ENCODE measurements around the gene GRIA4.

GRIA4 gene

GRCh38 chr11:105935791-105936190, 325.9 kb downstream of the GRIA4 start:
- no peaks in the 10 kb centered on the region for H3K27me3 ChIP-seq (ENCODE audit: low read depth, low read length)
- no peaks in the 10 kb centered on the region for H3K36me3 ChIP-seq (ENCODE audit: control insufficient read depth in 1 of 2, insufficient read depth in 2 of 2, low read length in 2 of 2)
- H3K9me3 ChIP-seq (ENCODE audit: control insufficient read depth in 1 of 2, low read length in 2 of 2): no peaks in the 10 kb centered on the region
- H3K4me3 ChIP-seq (ENCODE audit: low read depth in 1 of 2, low read length in 2 of 2): no peak overlapping the region
- peaks cover 0 to 5% of the 10 kb centered on the region in 2 donors for H3K4me1 ChIP-seq (ENCODE audit: control insufficient read depth in 1 of 2, insufficient read depth in 2 of 2, low read length in 2 of 2)
- H3K27ac ChIP-seq (ENCODE audit: low read length): no peak overlapping the region

- Histone ChIP-seq H3K4me3 (ENCODE audit: low read depth in 1 of 2, low read length in 2 of 2) (no peak overlapping the region), H3K27me3 (ENCODE audit: low read depth, low read length) (no peaks in the 10 kb centered on the region), H3K4me1 (ENCODE audit: control insufficient read depth in 1 of 2, insufficient read depth in 2 of 2, low read length in 2 of 2) (peaks cover 0 to 5% of the 10 kb centered on the region in 2 donors), H3K27ac (ENCODE audit: low read length) (no peak overlapping the region), H3K9me3 (ENCODE audit: control insufficient read depth in 1 of 2, low read length in 2 of 2) (no peaks in the 10 kb centered on the region), H3K36me3 (ENCODE audit: control insufficient read depth in 1 of 2, insufficient read depth in 2 of 2, low read length in 2 of 2) (no peaks in the 10 kb centered on the region)
Measured at GRCh38 chr11:105937331-105937730, 327.5 kb downstream of the GRIA4 start.

GRCh38 chr11:105937738-105938137, 327.9 kb downstream of the GRIA4 start:
- no peaks in the 10 kb centered on the region for H3K36me3 ChIP-seq (ENCODE audit: control insufficient read depth in 1 of 2, insufficient read depth in 2 of 2, low read length in 2 of 2)
- no peaks in the 10 kb centered on the region for H3K9me3 ChIP-seq (ENCODE audit: control insufficient read depth in 1 of 2, low read length in 2 of 2)
- no peak overlapping the region for H3K4me3 ChIP-seq (ENCODE audit: low read depth in 1 of 2, low read length in 2 of 2)
- no peaks in the 10 kb centered on the region for H3K27me3 ChIP-seq (ENCODE audit: low read depth, low read length)
- peaks cover 0 to 5% of the 10 kb centered on the region in 2 donors for H3K4me1 ChIP-seq (ENCODE audit: control insufficient read depth in 1 of 2, insufficient read depth in 2 of 2, low read length in 2 of 2)
- no peak overlapping the region for H3K27ac ChIP-seq (ENCODE audit: low read length)

- Histone ChIP-seq H3K9me3 (ENCODE audit: control insufficient read depth in 1 of 2, low read length in 2 of 2) (no peaks in the 10 kb centered on the region), H3K4me3 (ENCODE audit: low read depth in 1 of 2, low read length in 2 of 2) (no peak overlapping the region), H3K36me3 (ENCODE audit: control insufficient read depth in 1 of 2, insufficient read depth in 2 of 2, low read length in 2 of 2) (no peaks in the 10 kb centered on the region), H3K27me3 (ENCODE audit: low read depth, low read length) (no peaks in the 10 kb centered on the region), H3K4me1 (ENCODE audit: control insufficient read depth in 1 of 2, insufficient read depth in 2 of 2, low read length in 2 of 2) (no peaks in the 10 kb centered on the region), H3K27ac (ENCODE audit: low read length) (no peak overlapping the region)
Measured at GRCh38 chr11:105942921-105943320, 333.0 kb downstream of the GRIA4 start.

- Histone ChIP-seq H3K36me3 (ENCODE audit: control insufficient read depth in 1 of 2, insufficient read depth in 2 of 2, low read length in 2 of 2) (no peaks in the 10 kb centered on the region), H3K27ac (ENCODE audit: low read length) (no peak overlapping the region), H3K27me3 (ENCODE audit: low read depth, low read length) (no peaks in the 10 kb centered on the region), H3K9me3 (ENCODE audit: control insufficient read depth in 1 of 2, low read length in 2 of 2) (no peaks in the 10 kb centered on the region), H3K4me3 (ENCODE audit: low read depth in 1 of 2, low read length in 2 of 2) (no peak overlapping the region), H3K4me1 (ENCODE audit: control insufficient read depth in 1 of 2, insufficient read depth in 2 of 2, low read length in 2 of 2) (no peaks in the 10 kb centered on the region)
Measured at GRCh38 chr11:105948918-105949590, 339.2 kb downstream of the GRIA4 start.

- Histone ChIP-seq H3K27ac (ENCODE audit: low read length) (no peak overlapping the region), H3K4me3 (ENCODE audit: low read depth in 1 of 2, low read length in 2 of 2) (no peak overlapping the region), H3K9me3 (ENCODE audit: control insufficient read depth in 1 of 2, low read length in 2 of 2) (no peaks in the 10 kb centered on the region), H3K4me1 (ENCODE audit: control insufficient read depth in 1 of 2, insufficient read depth in 2 of 2, low read length in 2 of 2) (no peaks in the 10 kb centered on the region), H3K36me3 (ENCODE audit: control insufficient read depth in 1 of 2, insufficient read depth in 2 of 2, low read length in 2 of 2) (no peaks in the 10 kb centered on the region), H3K27me3 (ENCODE audit: low read depth, low read length) (no peaks in the 10 kb centered on the region)
Measured at GRCh38 chr11:105953886-105954285, 344.0 kb downstream of the GRIA4 start.

GRCh38 chr11:105960252-105961245, 350.7 kb downstream of the GRIA4 start:
- H3K27me3 ChIP-seq (ENCODE audit: low read depth, low read length): no peaks in the 10 kb centered on the region
- H3K4me1 ChIP-seq (ENCODE audit: control insufficient read depth in 1 of 2, insufficient read depth in 2 of 2, low read length in 2 of 2): no peaks in the 10 kb centered on the region
- H3K36me3 ChIP-seq (ENCODE audit: control insufficient read depth in 1 of 2, insufficient read depth in 2 of 2, low read length in 2 of 2): no peaks in the 10 kb centered on the region
- peaks cover 0 to 5% of the 10 kb centered on the region in 2 donors for H3K9me3 ChIP-seq (ENCODE audit: control insufficient read depth in 1 of 2, low read length in 2 of 2)
- H3K4me3 ChIP-seq (ENCODE audit: low read depth in 1 of 2, low read length in 2 of 2): no peak overlapping the region
- H3K27ac ChIP-seq (ENCODE audit: low read length): no peak overlapping the region

GRCh38 chr11:105968021-105968697, 358.3 kb downstream of the GRIA4 start:
- H3K27me3 ChIP-seq (ENCODE audit: low read depth, low read length): no peaks in the 10 kb centered on the region
- no peaks in the 10 kb centered on the region for H3K36me3 ChIP-seq (ENCODE audit: control insufficient read depth in 1 of 2, insufficient read depth in 2 of 2, low read length in 2 of 2)
- H3K9me3 ChIP-seq (ENCODE audit: control insufficient read depth in 1 of 2, low read length in 2 of 2): no peaks in the 10 kb centered on the region
- H3K4me1 ChIP-seq (ENCODE audit: control insufficient read depth in 1 of 2, insufficient read depth in 2 of 2, low read length in 2 of 2): no peaks in the 10 kb centered on the region
- H3K27ac ChIP-seq (ENCODE audit: low read length): no peak overlapping the region
- no peak overlapping the region for H3K4me3 ChIP-seq (ENCODE audit: low read depth in 1 of 2, low read length in 2 of 2)

GRCh38 chr11:105969756-105970155, 359.9 kb downstream of the GRIA4 start:
- Histone ChIP-seq H3K4me3 (ENCODE audit: low read depth in 1 of 2, low read length in 2 of 2) (no peak overlapping the region), H3K4me1 (ENCODE audit: control insufficient read depth in 1 of 2, insufficient read depth in 2 of 2, low read length in 2 of 2) (no peaks in the 10 kb centered on the region), H3K9me3 (ENCODE audit: control insufficient read depth in 1 of 2, low read length in 2 of 2) (no peaks in the 10 kb centered on the region), H3K27me3 (ENCODE audit: low read depth, low read length) (no peaks in the 10 kb centered on the region), H3K27ac (ENCODE audit: low read length) (no peak overlapping the region), H3K36me3 (ENCODE audit: control insufficient read depth in 1 of 2, insufficient read depth in 2 of 2, low read length in 2 of 2) (no peaks in the 10 kb centered on the region)

- Histone ChIP-seq H3K36me3 (ENCODE audit: control insufficient read depth in 1 of 2, insufficient read depth in 2 of 2, low read length in 2 of 2) (no peaks in the 10 kb centered on the region), H3K27ac (ENCODE audit: low read length) (no peak overlapping the region), H3K4me3 (ENCODE audit: low read depth in 1 of 2, low read length in 2 of 2) (no peak overlapping the region), H3K4me1 (ENCODE audit: control insufficient read depth in 1 of 2, insufficient read depth in 2 of 2, low read length in 2 of 2) (no peaks in the 10 kb centered on the region), H3K9me3 (ENCODE audit: control insufficient read depth in 1 of 2, low read length in 2 of 2) (no peaks in the 10 kb centered on the region), H3K27me3 (ENCODE audit: low read depth, low read length) (no peaks in the 10 kb centered on the region)
Measured at GRCh38 chr11:105975128-105975527, 365.3 kb downstream of the GRIA4 start.
